ENCODE results near the gene WASL. TPM values are rescaled to one million over a fixed set of nuclear protein-coding genes. Genes with fewer than 3 reads are reported as not detected.

The WASL gene
- total RNA-seq, 4 donors from 2014 or later: 36.0 to 51.5 (median 38.5) TPM

DNA sequence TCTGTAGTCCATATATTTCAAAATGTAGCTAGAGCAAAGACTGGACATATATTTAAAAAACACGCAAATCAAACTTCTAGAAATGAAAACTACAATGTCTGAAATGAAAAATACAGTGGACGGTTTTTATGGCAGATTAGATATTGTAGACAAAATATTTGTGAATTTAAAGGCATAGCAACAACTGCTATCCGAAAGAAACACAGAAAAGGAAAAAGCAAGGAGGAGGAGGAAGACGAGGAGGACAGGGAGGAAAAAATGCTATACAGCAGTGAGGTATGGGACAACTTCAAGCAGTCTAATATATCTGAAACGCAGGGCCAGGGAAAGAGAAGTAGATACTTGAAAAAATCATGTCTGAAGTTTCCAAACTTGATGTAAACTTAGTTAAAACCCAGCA, 13.3 kb downstream of the WASL start:
- H3K4me1 ChIP-seq: peaks cover 0 to 12% (median 3%) of the 10 kb centered on the region in 4 donors
- intact Hi-C loops (cut with DNase I): no loop called here
- peaks cover 0 to 7% (median 0%) of the 10 kb centered on the region in 4 donors for H3K9me3 ChIP-seq
- TF ChIP-seq POLR2AphosphoS5 (IDR thresholded peaks at IDR 0.05): no peak
- TF ChIP-seq POLR2A (IDR thresholded peaks at IDR 0.05; ENCODE audit: low read depth): no peak
- no peak for TF ChIP-seq EP300 (IDR thresholded peaks at IDR 0.05)
- TF ChIP-seq, protein P1, sequence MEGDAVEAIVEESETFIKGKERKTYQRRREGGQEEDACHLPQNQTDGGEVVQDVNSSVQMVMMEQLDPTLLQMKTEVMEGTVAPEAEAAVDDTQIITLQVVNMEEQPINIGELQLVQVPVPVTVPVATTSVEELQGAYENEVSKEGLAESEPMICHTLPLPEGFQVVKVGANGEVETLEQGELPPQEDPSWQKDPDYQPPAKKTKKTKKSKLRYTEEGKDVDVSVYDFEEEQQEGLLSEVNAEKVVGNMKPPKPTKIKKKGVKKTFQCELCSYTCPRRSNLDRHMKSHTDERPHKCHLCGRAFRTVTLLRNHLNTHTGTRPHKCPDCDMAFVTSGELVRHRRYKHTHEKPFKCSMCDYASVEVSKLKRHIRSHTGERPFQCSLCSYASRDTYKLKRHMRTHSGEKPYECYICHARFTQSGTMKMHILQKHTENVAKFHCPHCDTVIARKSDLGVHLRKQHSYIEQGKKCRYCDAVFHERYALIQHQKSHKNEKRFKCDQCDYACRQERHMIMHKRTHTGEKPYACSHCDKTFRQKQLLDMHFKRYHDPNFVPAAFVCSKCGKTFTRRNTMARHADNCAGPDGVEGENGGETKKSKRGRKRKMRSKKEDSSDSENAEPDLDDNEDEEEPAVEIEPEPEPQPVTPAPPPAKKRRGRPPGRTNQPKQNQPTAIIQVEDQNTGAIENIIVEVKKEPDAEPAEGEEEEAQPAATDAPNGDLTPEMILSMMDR (IDR thresholded peaks at IDR 0.05): no peak
- WGBS: 92% methylated on average over 5 of the region's 5 CpGs
- no peak for DNase-seq (ENCODE audit: extremely low spot score)
- no peaks in the 10 kb centered on the region for H3K36me3 ChIP-seq
- no peaks in the 10 kb centered on the region for H3K27me3 ChIP-seq
- no peak overlapping the region for H3K4me3 ChIP-seq
- H3K27ac ChIP-seq (replicated peaks in 1 of 4): no peak overlapping the region

DNA sequence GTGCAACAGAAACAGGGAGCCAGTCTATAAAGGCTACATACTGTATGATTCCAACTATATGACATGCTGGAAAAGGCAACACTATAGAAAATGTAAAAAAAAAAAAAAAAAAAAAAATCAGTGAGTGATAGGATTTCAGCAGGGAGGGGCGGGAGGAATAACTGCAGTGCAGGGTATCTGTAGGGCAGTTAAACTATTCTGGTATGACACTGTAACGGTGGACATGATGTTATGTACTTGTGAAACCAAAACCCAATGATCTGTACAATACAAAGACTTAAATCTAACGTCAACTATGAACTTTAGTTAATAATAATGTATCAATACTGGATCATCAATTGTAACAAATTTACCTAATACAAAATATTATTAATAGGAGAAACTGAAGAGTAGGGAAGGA, 14.3 kb downstream of the WASL start:
- H3K9me3 ChIP-seq: peaks cover 0 to 7% (median 0%) of the 10 kb centered on the region in 4 donors
- WGBS: 93% methylated on average over 3 of the region's 3 CpGs

DNA sequence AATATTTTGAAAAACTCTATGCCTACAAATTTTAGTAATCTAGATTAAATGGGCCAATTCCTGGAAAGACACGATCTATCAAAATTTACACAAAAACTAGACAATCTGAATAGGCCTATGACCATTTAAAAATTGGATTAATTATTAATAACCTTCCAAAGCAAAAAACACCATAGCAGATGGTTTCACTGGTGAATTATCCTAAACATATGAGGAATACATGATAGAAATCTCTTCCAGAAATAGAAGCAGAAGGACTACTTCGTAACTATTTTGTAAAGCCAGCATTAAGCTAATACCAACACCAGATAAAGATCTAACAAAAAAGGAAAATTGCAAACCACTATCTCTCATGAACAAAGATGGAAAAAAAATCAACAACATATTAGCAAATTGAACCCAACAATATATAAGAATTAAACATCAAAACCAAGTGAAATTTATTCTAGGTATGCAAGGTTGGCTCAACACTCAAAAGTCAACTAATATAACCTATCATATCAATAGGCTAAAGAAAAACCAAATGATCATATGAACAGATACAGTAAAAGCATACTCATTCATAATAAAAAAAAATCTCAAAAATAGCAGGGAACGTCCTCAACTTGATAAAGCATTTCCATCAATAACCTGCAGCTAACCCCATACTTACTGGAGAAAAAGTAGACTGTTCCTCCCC, 16.3 kb downstream of the WASL start:
- WGBS: 94% methylated on average over 3 of the region's 3 CpGs
- H3K9me3 ChIP-seq: peaks cover 0 to 7% (median 0%) of the 10 kb centered on the region in 4 donors
- DNase-seq (ENCODE audit: extremely low spot score): no peak
- TF ChIP-seq, protein P1 (IDR thresholded peaks at IDR 0.05): no peak
- TF ChIP-seq POLR2A (IDR thresholded peaks at IDR 0.05; ENCODE audit: low read depth): no peak
- no peak for TF ChIP-seq POLR2AphosphoS5 (IDR thresholded peaks at IDR 0.05)
- TF ChIP-seq EP300 (IDR thresholded peaks at IDR 0.05): no peak
- H3K36me3 ChIP-seq: no peaks in the 10 kb centered on the region
- peaks cover 0 to 12% (median 6%) of the 10 kb centered on the region in 4 donors for H3K4me1 ChIP-seq
- no peak overlapping the region for H3K27ac ChIP-seq (replicated peaks in 1 of 4)
- H3K27me3 ChIP-seq: no peaks in the 10 kb centered on the region
- intact Hi-C loops (cut with DNase I): no loop called here
- no peak overlapping the region for H3K4me3 ChIP-seq

More for the DNA sequence above, 14.3 kb downstream of the WASL start:
- Histone ChIP-seq H3K4me3 (no peak overlapping the region), H3K36me3 (no peaks in the 10 kb centered on the region), H3K4me1 (peaks cover 0 to 12% (median 2%) of the 10 kb centered on the region in 4 donors), H3K27ac (replicated peaks in 1 of 4) (no peak overlapping the region), H3K27me3 (no peaks in the 10 kb centered on the region)
- no peak for TF ChIP-seq POLR2A (IDR thresholded peaks at IDR 0.05; ENCODE audit: low read depth)
- no peak for TF ChIP-seq POLR2AphosphoS5 (IDR thresholded peaks at IDR 0.05)
- TF ChIP-seq, protein P1 (IDR thresholded peaks at IDR 0.05): no peak
- no peak for TF ChIP-seq EP300 (IDR thresholded peaks at IDR 0.05)
- intact Hi-C loops (cut with DNase I): no loop called here
- DNase-seq (ENCODE audit: extremely low spot score): no peak

GRCh38 chr7:123729218-123729578, 19.6 kb downstream of the WASL start:
- no peak for DNase-seq (ENCODE audit: extremely low spot score)
- Histone ChIP-seq H3K36me3 (no peaks in the 10 kb centered on the region), H3K4me1 (peaks cover 21 to 43% (median 39%) of the 10 kb centered on the region in 4 donors), H3K4me3 (no peak overlapping the region), H3K27ac (replicated peaks in 1 of 4) (no peak overlapping the region), H3K27me3 (no peaks in the 10 kb centered on the region), H3K9me3 (no peaks in the 10 kb centered on the region)
- TF ChIP-seq POLR2AphosphoS5 (IDR thresholded peaks at IDR 0.05): no peak
- no peak for TF ChIP-seq POLR2A (IDR thresholded peaks at IDR 0.05; ENCODE audit: low read depth)
- TF ChIP-seq EP300 (IDR thresholded peaks at IDR 0.05): no peak
- TF ChIP-seq, protein P1 (IDR thresholded peaks at IDR 0.05): no peak
- 81% methylated on average over 1 of the region's 1 CpG for whole genome bisulfite sequencing
- intact Hi-C loops (cut with DNase I): no loop called here
